ENCODE results near the gene MMADHC.
A peak's percentile ranks its signal among the peaks of the same experiment; 100 is the strongest.
"Not testable (repeated sequence)": the region's sequence is repeated elsewhere in the genome, so short reads cannot be mapped to it uniquely, and the experiment has no call there.

MMADHC gene

GRCh38 chr2:149572102-149572953 is 15.2 kb downstream of the MMADHC start:
- no peak for DNase-seq (ENCODE audit: low spot score)
- in situ Hi-C loops (cut with MboI; ENCODE audit: low sequenced_read_pairs, unreplicated experiment) = loop anchor here (25.0 kb wide), 1 partner anchor 1585 kb away; no protein-coding TSS in a partner anchor
- TF ChIP-seq CTCF (IDR thresholded peaks at IDR 0.05; ENCODE audit: borderline replicate concordance, control extremely low read depth, extremely low read depth, insufficient read depth, missing control alignments) = no peak

- in situ Hi-C loops (cut with MboI; ENCODE audit: low sequenced_read_pairs, unreplicated experiment) = loop anchor here (10.0 to 25.0 kb wide), 2 partner anchors 543 to 1581 kb away; no protein-coding TSS in a partner anchor
- no peak for TF ChIP-seq CTCF (IDR thresholded peaks at IDR 0.05; ENCODE audit: borderline replicate concordance, control extremely low read depth, extremely low read depth, insufficient read depth, missing control alignments)
- no peak for DNase-seq (ENCODE audit: low spot score)
Measured at GRCh38 chr2:149568138-149568537, 19.4 kb downstream of the MMADHC start.

GRCh38 chr2:149566652-149567051 is 20.9 kb downstream of the MMADHC start:
- no peak for DNase-seq (ENCODE audit: low spot score)
- TF ChIP-seq CTCF (IDR thresholded peaks at IDR 0.05; ENCODE audit: borderline replicate concordance, control extremely low read depth, extremely low read depth, insufficient read depth, missing control alignments) = no peak
- in situ Hi-C loops (cut with MboI; ENCODE audit: low sequenced_read_pairs, unreplicated experiment) = loop anchor here (10.0 to 25.0 kb wide), 2 partner anchors 542 to 1579 kb away; no protein-coding TSS in a partner anchor

- in situ Hi-C loops (cut with MboI; ENCODE audit: low sequenced_read_pairs, unreplicated experiment) = loop anchor here (10.0 to 25.0 kb wide), 2 partner anchors 541 to 1578 kb away; no protein-coding TSS in a partner anchor
- not testable (repeated sequence) for DNase-seq (ENCODE audit: low spot score)
Measured at GRCh38 chr2:149565625-149566024, 21.9 kb downstream of the MMADHC start.

GRCh38 chr2:149564983-149565382 is 22.6 kb downstream of the MMADHC start:
- in situ Hi-C loops (cut with MboI; ENCODE audit: low sequenced_read_pairs, unreplicated experiment) = loop anchor here (10.0 to 25.0 kb wide), 2 partner anchors 540 to 1578 kb away; no protein-coding TSS in a partner anchor
- DNase-seq (ENCODE audit: low spot score) = no peak
- no peak for TF ChIP-seq CTCF (IDR thresholded peaks at IDR 0.05; ENCODE audit: borderline replicate concordance, control extremely low read depth, extremely low read depth, insufficient read depth, missing control alignments)

GRCh38 chr2:149564097-149564496 is 23.5 kb downstream of the MMADHC start:
- TF ChIP-seq CTCF (IDR thresholded peaks at IDR 0.05; ENCODE audit: borderline replicate concordance, control extremely low read depth, extremely low read depth, insufficient read depth, missing control alignments) = no peak
- in situ Hi-C loops (cut with MboI; ENCODE audit: low sequenced_read_pairs, unreplicated experiment) = loop anchor here (10.0 to 25.0 kb wide), 2 partner anchors 539 to 1577 kb away; no protein-coding TSS in a partner anchor
- DNase-seq (ENCODE audit: low spot score) = no peak

GRCh38 chr2:149562324-149562723 is 25.3 kb downstream of the MMADHC start:
- in situ Hi-C loops (cut with MboI; ENCODE audit: low sequenced_read_pairs, unreplicated experiment) = loop anchor here (10.0 to 25.0 kb wide), 2 partner anchors 538 to 1575 kb away; no protein-coding TSS in a partner anchor
- peak; percentile 15 for DNase-seq (ENCODE audit: low spot score)

More at GRCh38 chr2:149562324-149562723, 25.3 kb downstream of the MMADHC start:
- no peak for TF ChIP-seq CTCF (IDR thresholded peaks at IDR 0.05; ENCODE audit: borderline replicate concordance, control extremely low read depth, extremely low read depth, insufficient read depth, missing control alignments)
